ENCODE data around the gene IFFO2.

Gene IFFO2

GRCh38 chr1:18956193-18957135, at the start of gene IFFO2:
TSS of gene IFFO2 (minus strand) at chr1:18956676. CDS start at chr1:18956332, 344 bp downstream.
- H3K4me1 Mint-ChIP-seq (ENCODE audit: low read depth) = peaks cover 51% of the 10 kb centered on the region
- peaks cover 3% of the 10 kb centered on the region for H3K27me3 Mint-ChIP-seq (ENCODE audit: low read depth)
- peak within 1 kb of the TSS; percentile 75 for H3K27ac Mint-ChIP-seq

DNA sequence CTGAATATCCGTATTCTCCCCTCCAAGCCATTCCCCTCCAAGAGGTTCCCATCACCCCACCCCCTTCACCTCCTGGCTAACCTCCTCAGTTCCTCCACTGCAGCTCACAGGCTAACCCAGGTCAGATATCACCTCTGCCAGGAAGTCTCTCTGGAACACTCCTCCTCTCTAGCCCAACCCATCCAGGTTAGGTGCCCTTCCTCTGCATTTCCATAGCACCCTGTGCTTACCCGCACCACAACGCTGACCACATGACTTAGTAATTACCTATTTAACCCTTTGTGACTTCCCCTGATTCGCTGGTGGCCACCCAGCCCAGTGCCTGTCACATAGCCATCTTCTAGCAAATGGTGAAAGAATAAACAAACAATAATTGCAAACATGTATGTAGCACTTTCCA, 49.5 kb upstream of the IFFO2 start:
- peaks cover 14% of the 10 kb centered on the region for H3K36me3 Mint-ChIP-seq (ENCODE audit: low read depth)
- peaks cover 38% of the 10 kb centered on the region for H3K4me1 Mint-ChIP-seq (ENCODE audit: low read depth)
- peaks cover 35% of the 10 kb centered on the region for H3K9me3 Mint-ChIP-seq
- no peak overlapping the region for H3K27ac Mint-ChIP-seq
- H3K4me3 Mint-ChIP-seq = no peak overlapping the region
- no peak for DNase-seq (ENCODE audit: low spot score)
- H3K27me3 Mint-ChIP-seq (ENCODE audit: low read depth) = no peaks in the 10 kb centered on the region

More at GRCh38 chr1:18956193-18957135, at the start of gene IFFO2:
- Mint-ChIP-seq H3K36me3 (ENCODE audit: low read depth) (peaks cover 18% of the 10 kb centered on the region), H3K4me3 (peak within 1 kb of the TSS; percentile 83), H3K9me3 (no peaks in the 10 kb centered on the region)
- DNase-seq (ENCODE audit: low spot score) = peak; percentile 97

GRCh38 chr1:19003371-19004290, 47.2 kb upstream of the IFFO2 start:
- H3K9me3 Mint-ChIP-seq = peaks cover 52% of the 10 kb centered on the region
- H3K36me3 Mint-ChIP-seq (ENCODE audit: low read depth) = peaks cover 23% of the 10 kb centered on the region
- peak; percentile 65 for DNase-seq (ENCODE audit: low spot score)
- no peak overlapping the region for H3K4me3 Mint-ChIP-seq
- no peak overlapping the region for H3K27ac Mint-ChIP-seq
- no peaks in the 10 kb centered on the region for H3K27me3 Mint-ChIP-seq (ENCODE audit: low read depth)
- peaks cover 18% of the 10 kb centered on the region for H3K4me1 Mint-ChIP-seq (ENCODE audit: low read depth)

- no peaks in the 10 kb centered on the region for H3K27me3 Mint-ChIP-seq (ENCODE audit: low read depth)
- H3K27ac Mint-ChIP-seq = no peak overlapping the region
- DNase-seq (ENCODE audit: low spot score) = no peak
- peaks cover 21% of the 10 kb centered on the region for H3K36me3 Mint-ChIP-seq (ENCODE audit: low read depth)
- peaks cover 14% of the 10 kb centered on the region for H3K4me1 Mint-ChIP-seq (ENCODE audit: low read depth)
- peaks cover 47% of the 10 kb centered on the region for H3K9me3 Mint-ChIP-seq
- H3K4me3 Mint-ChIP-seq = no peak overlapping the region
Measured at GRCh38 chr1:19000065-19000464, 43.6 kb upstream of the IFFO2 start.

GRCh38 chr1:18999359-18999758, 42.9 kb upstream of the IFFO2 start:
- Mint-ChIP-seq H3K36me3 (ENCODE audit: low read depth) (peaks cover 21% of the 10 kb centered on the region), H3K27ac (no peak overlapping the region), H3K4me3 (no peak overlapping the region), H3K9me3 (peaks cover 47% of the 10 kb centered on the region), H3K27me3 (ENCODE audit: low read depth) (no peaks in the 10 kb centered on the region), H3K4me1 (ENCODE audit: low read depth) (peaks cover 14% of the 10 kb centered on the region)
- DNase-seq (ENCODE audit: low spot score) = no peak

GRCh38 chr1:18998016-18998724, 41.7 kb upstream of the IFFO2 start:
- DNase-seq (ENCODE audit: low spot score) = no peak
- Mint-ChIP-seq H3K27ac (no peak overlapping the region), H3K4me3 (no peak overlapping the region), H3K4me1 (ENCODE audit: low read depth) (peaks cover 6% of the 10 kb centered on the region), H3K27me3 (ENCODE audit: low read depth) (no peaks in the 10 kb centered on the region), H3K9me3 (peaks cover 45% of the 10 kb centered on the region), H3K36me3 (ENCODE audit: low read depth) (peaks cover 20% of the 10 kb centered on the region)

GRCh38 chr1:18997508-18997907, 41.0 kb upstream of the IFFO2 start:
- Mint-ChIP-seq H3K36me3 (ENCODE audit: low read depth) (peaks cover 17% of the 10 kb centered on the region), H3K27ac (no peak overlapping the region), H3K27me3 (ENCODE audit: low read depth) (no peaks in the 10 kb centered on the region), H3K9me3 (peaks cover 39% of the 10 kb centered on the region), H3K4me3 (no peak overlapping the region), H3K4me1 (ENCODE audit: low read depth) (peaks cover 5% of the 10 kb centered on the region)
- DNase-seq (ENCODE audit: low spot score) = no peak

GRCh38 chr1:18996548-18997177, 40.2 kb upstream of the IFFO2 start:
- peaks cover 30% of the 10 kb centered on the region for H3K9me3 Mint-ChIP-seq
- peaks cover 5% of the 10 kb centered on the region for H3K4me1 Mint-ChIP-seq (ENCODE audit: low read depth)
- H3K27ac Mint-ChIP-seq = no peak overlapping the region
- no peaks in the 10 kb centered on the region for H3K27me3 Mint-ChIP-seq (ENCODE audit: low read depth)
- no peak for DNase-seq (ENCODE audit: low spot score)
- H3K4me3 Mint-ChIP-seq = no peak overlapping the region
- peaks cover 14% of the 10 kb centered on the region for H3K36me3 Mint-ChIP-seq (ENCODE audit: low read depth)

DNA sequence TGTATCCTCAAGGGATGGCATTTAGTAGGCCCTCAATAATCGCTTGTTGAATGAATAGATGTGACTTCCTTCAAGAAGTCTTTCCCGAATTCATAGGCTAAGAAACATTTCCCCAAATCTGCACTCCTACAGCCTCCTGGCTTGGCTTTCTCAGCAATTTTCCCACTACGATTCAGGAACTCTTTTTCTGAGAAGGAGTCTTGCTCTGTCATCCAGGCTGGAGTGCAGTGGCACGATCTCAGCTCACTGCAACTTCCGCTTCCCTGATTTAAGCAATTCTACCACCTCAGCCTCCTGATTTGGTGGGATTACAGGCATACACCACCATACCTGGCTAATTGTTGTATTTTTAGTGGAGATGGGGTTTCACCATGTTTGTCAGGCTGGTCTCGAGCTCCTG, 37.9 kb upstream of the IFFO2 start:
- DNase-seq (ENCODE audit: low spot score) = no peak
- Mint-ChIP-seq H3K36me3 (ENCODE audit: low read depth) (no peaks in the 10 kb centered on the region), H3K4me1 (ENCODE audit: low read depth) (no peaks in the 10 kb centered on the region), H3K4me3 (no peak overlapping the region), H3K27ac (no peak overlapping the region), H3K9me3 (peaks cover 8% of the 10 kb centered on the region), H3K27me3 (ENCODE audit: low read depth) (no peaks in the 10 kb centered on the region)

- no peak overlapping the region for H3K4me3 Mint-ChIP-seq
- no peaks in the 10 kb centered on the region for H3K36me3 Mint-ChIP-seq (ENCODE audit: low read depth)
- no peaks in the 10 kb centered on the region for H3K4me1 Mint-ChIP-seq (ENCODE audit: low read depth)
- H3K27ac Mint-ChIP-seq = no peak overlapping the region
- no peak for DNase-seq (ENCODE audit: low spot score)
- H3K9me3 Mint-ChIP-seq = no peaks in the 10 kb centered on the region
- H3K27me3 Mint-ChIP-seq (ENCODE audit: low read depth) = no peaks in the 10 kb centered on the region
Measured at GRCh38 chr1:18992646-18993045, 36.2 kb upstream of the IFFO2 start.

- no peak for DNase-seq (ENCODE audit: low spot score)
- Mint-ChIP-seq H3K4me3 (no peak overlapping the region), H3K27ac (no peak overlapping the region), H3K27me3 (ENCODE audit: low read depth) (peaks cover 2% of the 10 kb centered on the region), H3K9me3 (no peaks in the 10 kb centered on the region), H3K4me1 (ENCODE audit: low read depth) (no peaks in the 10 kb centered on the region), H3K36me3 (ENCODE audit: low read depth) (no peaks in the 10 kb centered on the region)
Measured at GRCh38 chr1:18991585-18991984, 35.1 kb upstream of the IFFO2 start.

DNA sequence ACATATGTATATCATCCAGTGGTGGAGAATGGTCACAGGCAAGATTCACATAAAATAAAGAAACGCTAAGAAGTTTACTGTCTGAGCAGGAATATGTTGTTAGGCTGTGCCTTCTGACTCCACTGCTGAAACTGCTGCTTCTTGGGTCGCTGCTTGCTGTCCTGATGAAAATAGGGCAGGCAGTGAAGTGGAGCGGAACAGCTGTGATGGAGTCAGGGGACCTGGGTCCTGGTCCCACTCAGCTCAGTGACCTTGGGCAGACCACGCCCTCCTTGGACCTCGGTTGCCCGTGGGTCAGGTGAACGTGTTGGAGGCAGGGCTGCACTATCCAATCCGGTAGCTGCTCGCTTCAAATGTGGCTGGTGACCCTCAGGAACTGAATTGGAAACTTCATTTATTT, 33.4 kb upstream of the IFFO2 start:
- DNase-seq (ENCODE audit: low spot score) = no peak
- Mint-ChIP-seq H3K36me3 (ENCODE audit: low read depth) (no peaks in the 10 kb centered on the region), H3K9me3 (no peaks in the 10 kb centered on the region), H3K27ac (no peak overlapping the region), H3K4me3 (no peak overlapping the region), H3K27me3 (ENCODE audit: low read depth) (peaks cover 4% of the 10 kb centered on the region), H3K4me1 (ENCODE audit: low read depth) (no peaks in the 10 kb centered on the region)

DNA sequence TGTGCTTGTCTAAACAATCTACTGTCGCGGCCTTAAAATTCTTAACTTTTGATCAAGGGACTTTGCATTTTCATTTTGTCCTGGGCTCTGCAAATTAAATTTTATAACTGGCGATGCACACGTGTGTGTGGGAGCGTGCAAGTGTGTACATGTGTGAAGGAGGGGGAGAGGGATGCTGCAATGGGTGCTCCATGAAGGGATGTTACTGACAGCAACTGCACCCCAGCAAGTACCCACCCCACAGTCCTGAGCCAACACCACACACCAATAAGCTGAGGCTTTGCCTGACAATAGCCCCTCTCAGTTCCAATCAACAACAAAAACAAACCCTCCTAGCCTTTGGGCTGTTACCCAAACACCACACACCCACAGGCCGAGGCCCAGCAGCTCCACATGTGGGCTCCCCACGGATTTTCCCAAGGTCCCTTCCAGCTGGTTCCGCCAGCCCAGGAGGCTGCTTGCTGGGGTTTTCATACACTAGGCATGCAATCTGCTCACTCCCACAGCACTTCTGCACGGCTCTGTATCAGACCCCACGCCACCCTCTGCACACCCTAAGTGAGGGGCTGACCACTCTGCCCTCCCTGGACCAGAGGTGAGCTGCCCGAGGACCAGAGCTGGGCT, 32.8 kb upstream of the IFFO2 start:
- H3K36me3 Mint-ChIP-seq (ENCODE audit: low read depth) = no peaks in the 10 kb centered on the region
- H3K4me1 Mint-ChIP-seq (ENCODE audit: low read depth) = no peaks in the 10 kb centered on the region
- H3K27ac Mint-ChIP-seq = no peak overlapping the region
- DNase-seq (ENCODE audit: low spot score) = no peak
- no peak overlapping the region for H3K4me3 Mint-ChIP-seq
- no peaks in the 10 kb centered on the region for H3K9me3 Mint-ChIP-seq
- H3K27me3 Mint-ChIP-seq (ENCODE audit: low read depth) = peaks cover 6% of the 10 kb centered on the region

All from T-helper 2 cell treated with Interferon-gamma antibody and Interleukin-4, amounts not matched to agents 5 μg/mL and 100 μg/mL, for 36 hours (primary cell).